Measurements from ENCODE around the gene MDP1.
"Not testable (repeated sequence)": the region's sequence is repeated elsewhere in the genome, so short reads cannot be mapped to it uniquely, and the experiment has no call there.

The MDP1 gene

DNA sequence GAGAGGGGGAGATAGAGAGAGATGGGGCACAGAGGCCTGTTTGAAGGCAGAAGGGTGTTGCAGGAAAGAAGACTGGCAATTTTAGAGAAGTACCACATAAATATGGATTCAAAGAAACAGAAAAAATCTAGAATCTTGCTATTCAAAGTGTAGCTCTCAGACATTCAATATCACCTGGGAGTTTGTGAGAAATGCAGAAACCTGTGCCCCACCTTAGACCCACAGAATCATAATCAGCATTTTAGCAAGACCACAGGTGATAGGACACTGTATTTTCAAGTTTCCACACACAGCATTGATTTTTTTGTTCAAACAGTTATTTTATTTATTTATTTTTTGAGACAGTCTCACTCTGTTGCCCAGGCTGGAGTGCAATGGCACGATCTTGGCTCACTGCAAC, 13.0 kb upstream of the MDP1 start:
- Mint-ChIP-seq H3K4me1 (peaks cover 38% of the 10 kb centered on the region), H3K27me3 (no peaks in the 10 kb centered on the region), H3K9me3 (no peaks in the 10 kb centered on the region), H3K4me3 (no peak overlapping the region), H3K36me3 (ENCODE audit: low read depth) (peaks cover 15% of the 10 kb centered on the region), H3K27ac (no peak overlapping the region)
- DNase-seq (no peak), ATAC-seq (no peak)

DNA sequence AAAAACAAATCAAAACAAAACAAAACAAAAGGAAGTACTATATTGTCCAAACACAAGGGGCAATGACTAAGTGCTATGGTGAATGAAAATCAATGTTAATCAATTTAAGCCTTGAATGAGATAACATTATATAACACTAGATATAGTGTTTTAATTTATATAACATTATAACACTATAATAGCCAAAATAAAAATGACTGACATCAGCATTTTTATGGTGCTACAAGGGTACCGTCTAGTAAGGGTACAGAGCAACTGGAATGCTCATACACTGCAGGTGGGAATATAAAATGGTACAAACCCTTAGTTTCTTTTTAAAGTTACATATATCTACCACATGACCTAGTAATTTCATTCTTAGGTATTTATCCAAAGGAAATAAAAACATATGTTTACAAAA, 10.6 kb upstream of the MDP1 start:
- H3K4me1 Mint-ChIP-seq, result peaks cover 28% of the 10 kb centered on the region
- H3K4me3 Mint-ChIP-seq, result no peak overlapping the region
- no peaks in the 10 kb centered on the region for H3K9me3 Mint-ChIP-seq
- no peak for DNase-seq
- H3K36me3 Mint-ChIP-seq (ENCODE audit: low read depth), result peaks cover 15% of the 10 kb centered on the region
- no peak overlapping the region for H3K27ac Mint-ChIP-seq
- ATAC-seq, result no peak
- H3K27me3 Mint-ChIP-seq, result no peaks in the 10 kb centered on the region

DNA sequence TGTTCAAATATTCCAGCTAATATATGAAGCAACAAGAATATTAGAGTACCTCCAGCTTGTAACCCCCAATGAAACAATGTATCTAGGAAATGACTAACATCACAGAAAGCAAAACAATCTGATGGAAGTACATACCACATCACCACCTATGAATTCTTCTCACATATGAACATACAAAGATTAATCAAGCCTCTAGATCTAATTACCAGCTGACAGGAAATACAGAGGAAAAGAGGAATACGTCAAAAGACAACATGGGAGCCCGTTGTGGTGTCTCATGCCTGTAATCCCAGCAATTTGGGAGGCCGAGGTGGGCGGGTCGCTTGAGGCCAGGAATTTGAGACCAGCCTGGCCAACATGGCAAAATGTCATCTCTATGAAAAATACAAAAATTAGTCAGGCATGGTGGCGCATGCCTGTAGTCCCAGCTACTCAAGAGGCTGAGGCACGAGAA, 8.8 kb upstream of the MDP1 start:
- peaks cover 15% of the 10 kb centered on the region for H3K36me3 Mint-ChIP-seq (ENCODE audit: low read depth)
- peaks cover 21% of the 10 kb centered on the region for H3K4me1 Mint-ChIP-seq
- no peak overlapping the region for H3K4me3 Mint-ChIP-seq
- DNase-seq (no peak), ATAC-seq (no peak)
- peak overlapping the region; percentile 17 for H3K27ac Mint-ChIP-seq
- no peaks in the 10 kb centered on the region for H3K9me3 Mint-ChIP-seq
- no peaks in the 10 kb centered on the region for H3K27me3 Mint-ChIP-seq

DNA sequence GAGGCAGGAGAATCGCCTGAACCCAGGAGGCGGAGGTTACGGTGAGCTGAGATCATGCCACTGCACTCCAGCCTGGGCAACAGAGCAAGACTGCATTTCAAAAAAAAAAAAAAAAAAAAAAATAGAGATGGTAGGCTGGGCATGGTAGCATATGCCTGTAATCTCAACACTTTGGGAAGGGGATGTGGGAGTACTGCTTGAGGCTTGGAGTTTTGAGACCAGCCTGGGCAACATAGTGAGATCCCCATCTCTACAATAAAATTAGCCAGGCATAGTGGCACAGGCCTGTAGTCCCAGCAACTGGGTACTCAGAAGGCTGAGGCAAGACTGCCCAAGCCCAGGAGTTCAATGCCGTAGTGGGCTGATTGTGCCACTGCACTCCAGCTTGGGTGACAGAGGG, 7.1 kb upstream of the MDP1 start:
- H3K9me3 Mint-ChIP-seq, H3K27me3 Mint-ChIP-seq, ATAC-seq, DNase-seq, H3K4me3 Mint-ChIP-seq, H3K27ac Mint-ChIP-seq: not testable (repeated sequence)
- peaks cover 14% of the 10 kb centered on the region for H3K4me1 Mint-ChIP-seq
- H3K36me3 Mint-ChIP-seq (ENCODE audit: low read depth), result peaks cover 19% of the 10 kb centered on the region

DNA sequence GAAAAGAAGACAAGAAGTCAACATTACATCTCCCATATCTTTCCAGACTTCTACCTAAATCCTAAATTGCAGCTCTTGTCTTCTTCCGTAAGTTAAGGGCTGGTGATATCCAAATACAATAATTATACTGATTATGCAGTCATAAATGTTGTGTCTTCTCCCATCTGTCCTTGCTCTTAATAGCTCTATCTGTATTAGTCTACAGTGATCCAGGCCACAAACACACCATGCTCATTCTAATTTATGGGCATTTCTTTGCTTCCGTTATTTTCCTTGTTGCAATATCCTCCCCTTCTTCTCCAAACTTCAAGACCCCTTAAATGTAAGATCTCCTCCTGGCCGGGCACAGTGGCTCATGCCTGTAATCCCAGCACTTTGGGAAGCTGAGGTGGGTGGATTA, 3.7 kb upstream of the MDP1 start:
- ATAC-seq (no peak), DNase-seq (no peak)
- peaks cover 18% of the 10 kb centered on the region for H3K4me1 Mint-ChIP-seq
- H3K9me3 Mint-ChIP-seq, result no peaks in the 10 kb centered on the region
- H3K36me3 Mint-ChIP-seq (ENCODE audit: low read depth), result peaks cover 6% of the 10 kb centered on the region
- no peak overlapping the region for H3K4me3 Mint-ChIP-seq
- H3K27me3 Mint-ChIP-seq, result no peaks in the 10 kb centered on the region
- H3K27ac Mint-ChIP-seq, result no peak overlapping the region

DNA sequence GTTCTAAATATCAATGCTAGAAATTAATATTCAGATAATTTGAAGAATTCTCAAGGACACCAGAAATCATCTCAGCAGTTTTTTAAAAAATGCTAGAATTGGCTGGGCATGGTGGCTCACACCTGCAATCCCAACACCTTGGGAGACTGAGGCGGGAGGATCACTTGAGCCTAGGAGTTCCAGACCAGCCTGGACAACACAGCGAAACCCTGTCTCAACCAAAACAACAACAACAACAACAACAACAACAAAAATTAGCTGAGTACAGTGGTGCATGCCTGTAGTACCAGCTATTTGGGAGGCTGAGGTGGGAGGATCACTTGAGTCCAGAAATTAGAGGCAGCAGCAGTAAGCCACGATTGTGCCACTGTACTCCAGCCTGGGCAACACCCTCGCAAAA, 3.2 kb upstream of the MDP1 start:
- ATAC-seq, result no peak
- H3K9me3 Mint-ChIP-seq, result no peaks in the 10 kb centered on the region
- H3K36me3 Mint-ChIP-seq (ENCODE audit: low read depth), result peaks cover 8% of the 10 kb centered on the region
- no peak overlapping the region for H3K27ac Mint-ChIP-seq
- no peak overlapping the region for H3K4me3 Mint-ChIP-seq
- peaks cover 21% of the 10 kb centered on the region for H3K4me1 Mint-ChIP-seq
- DNase-seq, result no peak
- H3K27me3 Mint-ChIP-seq, result no peaks in the 10 kb centered on the region

DNA sequence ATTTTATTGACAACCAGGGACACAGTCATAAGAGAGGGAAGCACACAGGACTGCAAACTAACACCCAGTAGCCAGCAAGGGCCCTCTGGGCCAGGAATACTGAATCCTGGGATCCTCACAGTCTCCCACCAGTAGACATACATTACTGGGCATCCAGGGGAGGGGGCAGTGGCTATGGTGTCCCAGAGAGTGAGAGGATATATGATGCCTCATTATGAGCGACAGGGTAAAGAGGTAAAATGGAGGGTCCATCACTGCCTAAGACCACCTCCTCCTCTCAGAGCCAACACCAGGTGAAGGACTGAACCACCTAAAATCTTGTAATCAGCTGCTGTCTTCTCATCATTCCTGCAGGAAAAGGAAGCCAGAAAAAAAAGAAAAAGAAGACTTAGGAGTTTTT, 1.0 kb upstream of the MDP1 start:
- H3K27me3 Mint-ChIP-seq, H3K27ac Mint-ChIP-seq, DNase-seq, ATAC-seq, H3K4me3 Mint-ChIP-seq, H3K9me3 Mint-ChIP-seq: not testable (repeated sequence)
- H3K4me1 Mint-ChIP-seq, result peaks cover 39% of the 10 kb centered on the region
- peaks cover 18% of the 10 kb centered on the region for H3K36me3 Mint-ChIP-seq (ENCODE audit: low read depth)

DNA sequence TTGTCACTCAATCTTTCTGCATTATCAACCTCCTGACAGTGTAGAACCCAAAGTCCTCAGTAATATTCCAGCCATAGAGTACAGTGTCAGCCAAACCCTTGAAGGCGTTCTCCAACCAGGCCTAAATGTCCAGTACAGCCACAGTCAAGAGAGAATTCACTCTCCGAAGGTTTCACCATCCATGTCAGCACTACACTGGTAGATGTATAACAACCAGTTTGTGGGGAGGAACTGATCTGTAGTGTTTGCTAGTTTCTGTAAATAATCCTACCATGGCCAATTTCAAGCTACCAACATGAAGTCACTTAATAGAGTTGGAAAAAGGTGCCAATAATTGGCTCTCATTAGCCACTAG, 456 bp upstream of the MDP1 start:
- H3K4me1 Mint-ChIP-seq, result peaks cover 44% of the 10 kb centered on the region
- H3K9me3 Mint-ChIP-seq, result no peaks in the 10 kb centered on the region
- peaks cover 2% of the 10 kb centered on the region for H3K27me3 Mint-ChIP-seq
- no peak for DNase-seq
- peaks cover 23% of the 10 kb centered on the region for H3K36me3 Mint-ChIP-seq (ENCODE audit: low read depth)
- H3K4me3 Mint-ChIP-seq, result peak overlapping the region; percentile 99
- no peak for ATAC-seq
- peak overlapping the region; percentile 99 for H3K27ac Mint-ChIP-seq

DNA sequence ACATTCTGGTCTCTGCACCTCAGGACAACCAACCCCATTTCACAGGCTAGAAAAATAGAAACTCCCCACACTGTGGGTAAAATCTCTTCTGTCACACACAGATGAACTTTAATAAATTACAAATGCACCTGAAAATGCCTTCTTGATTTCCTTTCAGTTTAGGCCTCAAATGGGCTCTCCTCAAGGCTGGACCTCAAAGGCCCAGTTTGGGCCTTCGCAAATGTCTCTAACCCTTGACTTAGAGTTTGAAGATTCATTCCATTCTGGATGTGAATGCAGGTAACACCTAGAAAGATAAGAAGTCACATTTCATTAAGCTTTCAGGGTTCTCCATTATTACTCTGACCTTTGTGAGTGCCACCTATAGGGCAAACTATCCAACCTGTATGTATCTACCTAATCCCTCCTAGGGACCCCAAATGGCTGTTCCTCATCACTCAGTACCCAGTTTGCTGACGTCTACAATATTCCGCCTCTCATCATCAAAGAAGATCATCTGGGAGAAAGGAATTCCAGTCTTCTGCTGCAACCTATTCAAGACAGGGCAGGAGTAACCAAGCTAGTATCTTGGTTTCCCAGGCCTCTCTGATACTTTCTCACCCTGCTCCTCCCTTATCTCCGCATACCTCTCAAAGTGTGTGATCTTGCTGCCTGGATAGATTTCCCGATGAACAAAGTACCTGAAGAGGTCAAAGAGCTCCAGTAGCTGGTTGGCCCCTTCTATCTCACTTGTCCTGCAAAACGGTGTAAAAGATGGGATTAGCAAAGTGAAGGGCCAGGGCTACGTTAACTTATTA, 1.8 kb downstream of the MDP1 start:
- Mint-ChIP-seq H3K4me3 (peak overlapping the region; percentile 99), H3K27ac (peak overlapping the region; percentile 99), H3K27me3 (peaks cover 2% of the 10 kb centered on the region), H3K9me3 (no peaks in the 10 kb centered on the region), H3K4me1 (peaks cover 50% of the 10 kb centered on the region), H3K36me3 (ENCODE audit: low read depth) (peaks cover 37% of the 10 kb centered on the region)
- DNase-seq, result no peak
- no peak for ATAC-seq

DNA sequence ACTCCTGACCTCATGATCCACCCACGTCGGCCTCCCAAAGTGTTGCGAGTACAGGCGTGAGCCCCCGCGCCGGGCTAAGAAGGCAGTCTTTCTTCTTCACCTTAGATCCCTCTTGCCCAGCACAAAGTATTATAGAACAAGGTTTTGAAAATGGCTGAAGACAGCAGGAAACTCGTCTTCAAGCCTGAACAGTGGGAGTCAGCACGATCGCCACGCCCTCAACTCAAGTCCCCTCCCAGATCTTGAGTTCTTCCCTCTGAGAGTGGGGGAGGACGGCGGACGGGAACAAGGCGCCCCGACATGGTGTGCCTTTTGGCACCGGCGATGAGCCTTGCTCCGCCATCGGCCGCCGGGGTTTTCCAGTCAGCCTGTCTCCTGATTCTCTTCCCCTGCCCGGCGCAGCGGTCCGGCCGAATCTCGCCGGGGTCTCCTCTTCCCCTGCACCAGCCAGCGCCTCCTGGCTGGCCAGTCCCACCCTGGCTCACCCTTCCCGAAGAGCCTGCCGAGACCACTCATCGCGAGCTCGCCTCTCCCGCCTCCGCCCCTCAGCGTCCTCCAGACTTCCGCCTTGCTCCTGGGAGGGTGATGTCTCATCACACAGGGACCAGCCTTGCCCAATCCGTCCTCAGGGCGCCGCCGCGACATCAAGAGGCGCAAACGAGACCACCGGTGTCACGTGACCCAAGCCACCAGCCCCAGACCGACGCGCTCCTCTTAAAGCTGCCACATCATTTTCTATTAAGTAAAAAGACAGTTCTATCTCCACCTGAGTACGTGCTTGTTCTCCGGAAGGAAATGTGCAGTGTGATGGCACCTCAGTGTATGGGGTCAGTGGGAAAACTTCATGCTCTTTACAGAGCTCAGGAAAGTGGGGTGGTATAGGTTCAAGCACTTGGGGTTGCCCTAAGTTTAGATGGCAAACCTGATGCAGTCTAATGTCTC, 2.7 kb downstream of the MDP1 start, which contains the start of gene CHMP4A:
Gene CHMP4A, minus strand, starts transcription at position 565 of the 942 bp plus-strand sequence. Its CDS starts 49 bp downstream, at position 516.
- Mint-ChIP-seq H3K27me3 (peaks cover 2% of the 10 kb centered on the region), H3K36me3 (ENCODE audit: low read depth) (peaks cover 41% of the 10 kb centered on the region), H3K4me3 (peak within 1 kb of the TSS; percentile 99), H3K9me3 (no peaks in the 10 kb centered on the region), H3K27ac (peak within 1 kb of the TSS; percentile 99), H3K4me1 (peaks cover 50% of the 10 kb centered on the region)
- DNase-seq (peak; percentile 97), ATAC-seq (peak; percentile 90)

DNA sequence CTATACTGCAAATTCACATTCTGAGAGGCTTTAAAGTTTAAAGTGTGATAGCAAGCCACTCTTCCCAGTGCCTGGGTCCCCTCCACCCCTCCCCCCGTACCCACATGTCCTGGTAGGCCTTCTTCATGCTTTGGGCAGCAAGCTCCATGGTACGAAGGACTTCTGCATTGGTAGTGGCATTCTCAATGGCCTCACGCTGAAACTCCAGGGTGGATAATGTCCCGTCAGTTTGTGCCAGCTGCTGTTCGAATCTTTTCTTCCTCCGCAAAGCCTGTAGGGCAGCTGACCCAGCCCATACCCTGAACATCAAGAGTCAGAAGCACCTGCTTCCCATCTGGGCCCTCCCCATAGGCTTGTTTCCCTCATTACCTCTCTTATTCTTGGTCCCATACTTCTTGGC, 4.6 kb downstream of the MDP1 start:
- Mint-ChIP-seq H3K4me3 (peak overlapping the region; percentile 99), H3K4me1 (peaks cover 65% of the 10 kb centered on the region)
- ATAC-seq, result no peak

DNA sequence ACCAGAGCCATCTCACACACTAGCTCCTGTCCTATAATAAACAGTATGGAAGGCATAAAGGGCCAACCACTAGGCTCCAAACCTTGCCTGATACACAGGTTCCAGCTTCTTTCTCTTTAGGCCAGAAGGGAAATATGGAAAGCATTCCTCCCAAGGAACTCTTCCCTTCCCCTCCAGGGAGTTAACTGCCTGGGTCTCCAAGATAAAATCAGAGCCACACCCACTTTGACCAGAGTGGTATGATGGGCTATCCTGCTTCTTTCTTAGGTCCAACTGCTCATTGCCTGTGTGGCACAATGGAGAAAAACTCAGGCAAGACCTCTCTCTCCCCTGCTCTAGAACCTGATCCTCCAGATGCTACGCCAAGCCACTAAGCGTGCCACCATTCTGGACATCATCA, 8.2 kb downstream of the MDP1 start:
- Mint-ChIP-seq H3K27me3 (no peaks in the 10 kb centered on the region), H3K27ac (no peak overlapping the region), H3K36me3 (ENCODE audit: low read depth) (peaks cover 70% of the 10 kb centered on the region), H3K4me1 (peaks cover 43% of the 10 kb centered on the region), H3K9me3 (peaks cover 5% of the 10 kb centered on the region), H3K4me3 (no peak overlapping the region)
- ATAC-seq (no peak), DNase-seq (no peak)

More for the DNA sequence above, 4.6 kb downstream of the MDP1 start:
- Mint-ChIP-seq H3K27me3 (peaks cover 2% of the 10 kb centered on the region), H3K9me3 (no peaks in the 10 kb centered on the region), H3K36me3 (ENCODE audit: low read depth) (peaks cover 57% of the 10 kb centered on the region), H3K27ac (peak overlapping the region; percentile 29)
- no peak for DNase-seq

DNA sequence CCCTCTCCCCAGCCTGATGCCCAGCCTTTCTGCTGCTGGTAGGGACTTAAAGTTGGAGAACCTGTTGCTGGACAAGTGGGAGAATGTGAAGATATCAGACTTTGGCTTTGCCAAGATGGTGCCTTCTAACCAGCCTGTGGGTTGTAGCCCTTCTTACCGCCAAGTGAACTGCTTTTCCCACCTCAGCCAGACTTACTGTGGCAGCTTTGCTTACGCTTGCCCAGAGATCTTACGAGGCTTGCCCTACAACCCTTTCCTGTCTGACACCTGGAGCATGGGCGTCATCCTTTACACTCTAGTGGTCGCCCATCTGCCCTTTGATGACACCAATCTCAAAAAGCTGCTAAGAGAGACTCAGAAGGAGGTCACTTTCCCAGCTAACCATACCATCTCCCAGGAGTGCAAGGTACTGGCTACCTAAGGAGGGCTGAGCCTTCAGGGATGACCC, 8.7 kb downstream of the MDP1 start:
- peaks cover 73% of the 10 kb centered on the region for H3K36me3 Mint-ChIP-seq (ENCODE audit: low read depth)
- H3K27me3 Mint-ChIP-seq, result no peaks in the 10 kb centered on the region
- peak overlapping the region; percentile 10 for H3K27ac Mint-ChIP-seq
- H3K9me3 Mint-ChIP-seq, result peaks cover 6% of the 10 kb centered on the region
- DNase-seq, result no peak
- ATAC-seq, result no peak
- H3K4me3 Mint-ChIP-seq, result no peak overlapping the region
- peaks cover 40% of the 10 kb centered on the region for H3K4me1 Mint-ChIP-seq

DNA sequence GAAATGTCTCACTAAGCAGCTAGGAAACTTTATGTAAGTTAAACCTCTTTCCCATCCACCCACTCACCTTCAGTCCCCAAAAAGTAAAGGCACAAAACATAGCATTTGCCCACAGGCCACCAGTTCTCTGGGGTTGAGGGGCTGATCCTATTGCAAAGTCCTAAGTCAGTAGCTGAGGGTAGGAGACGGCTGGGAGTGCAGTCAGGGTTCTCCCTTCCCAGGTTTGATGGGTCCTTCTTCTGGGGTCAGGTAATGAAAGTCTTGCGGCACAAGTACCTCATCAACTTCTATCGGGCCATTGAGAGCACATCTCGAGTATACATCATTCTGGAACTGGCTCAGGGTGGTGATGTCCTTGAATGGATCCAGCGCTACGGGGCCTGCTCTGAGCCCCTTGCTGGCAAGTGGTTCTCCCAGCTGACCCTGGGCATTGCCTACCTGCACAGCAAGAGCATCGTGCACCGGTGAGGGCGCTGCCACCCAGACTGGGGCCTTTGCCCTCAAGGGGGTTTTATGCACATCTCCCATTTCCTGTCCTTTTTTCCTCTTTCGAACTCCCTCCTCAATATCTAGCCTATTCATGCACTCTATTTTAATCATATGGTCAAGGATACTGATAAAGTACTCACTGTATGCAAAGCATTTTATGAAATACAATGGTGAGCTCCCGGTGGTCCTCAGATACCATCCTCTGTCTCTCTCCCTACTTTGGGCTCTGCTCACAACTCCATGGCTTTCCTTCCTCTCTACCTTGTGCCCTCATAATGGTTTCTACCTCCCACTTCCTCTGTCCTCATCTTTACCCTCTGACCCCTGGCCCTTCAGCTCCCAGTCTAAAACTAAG, 9.4 kb downstream of the MDP1 start:
- ATAC-seq (no peak), DNase-seq (no peak)
- H3K4me1 Mint-ChIP-seq, result peaks cover 34% of the 10 kb centered on the region
- no peak overlapping the region for H3K4me3 Mint-ChIP-seq
- H3K9me3 Mint-ChIP-seq, result peaks cover 6% of the 10 kb centered on the region
- peak overlapping the region; percentile 10 for H3K27ac Mint-ChIP-seq
- H3K36me3 Mint-ChIP-seq (ENCODE audit: low read depth), result peaks cover 76% of the 10 kb centered on the region
- H3K27me3 Mint-ChIP-seq, result no peaks in the 10 kb centered on the region
